Nephron (organoid): ENCODE data around the gene KY.

ENCODE experiments used
- H3K27ac Mint-ChIP-seq, 3 experiments: 2 replicates each; pipeline ENCODE4 v1.8.0; 2020; ENCODE audit warnings: mixed read lengths in 3 of 3, mild to moderate bottlenecking in 2 of 3, moderate library complexity in 1 of 3
- H3K27me3 Mint-ChIP-seq: 2 replicates; pipeline ENCODE4 v1.8.0; 2021; ENCODE audit warnings: low read depth, mild to moderate bottlenecking, moderate library complexity, mixed read lengths
- H3K36me3 Mint-ChIP-seq: 2 replicates; pipeline ENCODE4 v1.8.0; 2020; ENCODE audit warnings: low read depth, mixed read lengths
- H3K4me1 Mint-ChIP-seq: 2 replicates; pipeline ENCODE4 v1.8.0; 2020; ENCODE audit warnings: mixed read lengths
- H3K4me3 Mint-ChIP-seq, 3 experiments: 2 replicates each; pipeline ENCODE4 v1.8.0; 2020; ENCODE audit warnings: mild to moderate bottlenecking in 3 of 3, mixed read lengths in 3 of 3, moderate library complexity in 2 of 3
- H3K9me3 Mint-ChIP-seq: 2 replicates; pipeline ENCODE4 v1.8.0; 2020; ENCODE audit warnings: mixed read lengths
- TF ChIP-seq, protein P1 (sequence below), 3 experiments: fragments of 200-600 bp; sonication (generic); IDR thresholded peaks; one replicate each; pipeline ENCODE4 v1.5.0; 2021; ENCODE audit warnings: antibody characterized with exemption in 3 of 3; ENCODE audit not compliant: unreplicated experiment in 3 of 3

KY gene

GRCh38 chr3:134685929-134686802 is 35.3 kb upstream of the KY start:
- Mint-ChIP-seq H3K9me3 (no peaks in the 10 kb centered on the region), H3K27me3 (peaks cover 11% of the 10 kb centered on the region)
- TF ChIP-seq, protein P1, sequence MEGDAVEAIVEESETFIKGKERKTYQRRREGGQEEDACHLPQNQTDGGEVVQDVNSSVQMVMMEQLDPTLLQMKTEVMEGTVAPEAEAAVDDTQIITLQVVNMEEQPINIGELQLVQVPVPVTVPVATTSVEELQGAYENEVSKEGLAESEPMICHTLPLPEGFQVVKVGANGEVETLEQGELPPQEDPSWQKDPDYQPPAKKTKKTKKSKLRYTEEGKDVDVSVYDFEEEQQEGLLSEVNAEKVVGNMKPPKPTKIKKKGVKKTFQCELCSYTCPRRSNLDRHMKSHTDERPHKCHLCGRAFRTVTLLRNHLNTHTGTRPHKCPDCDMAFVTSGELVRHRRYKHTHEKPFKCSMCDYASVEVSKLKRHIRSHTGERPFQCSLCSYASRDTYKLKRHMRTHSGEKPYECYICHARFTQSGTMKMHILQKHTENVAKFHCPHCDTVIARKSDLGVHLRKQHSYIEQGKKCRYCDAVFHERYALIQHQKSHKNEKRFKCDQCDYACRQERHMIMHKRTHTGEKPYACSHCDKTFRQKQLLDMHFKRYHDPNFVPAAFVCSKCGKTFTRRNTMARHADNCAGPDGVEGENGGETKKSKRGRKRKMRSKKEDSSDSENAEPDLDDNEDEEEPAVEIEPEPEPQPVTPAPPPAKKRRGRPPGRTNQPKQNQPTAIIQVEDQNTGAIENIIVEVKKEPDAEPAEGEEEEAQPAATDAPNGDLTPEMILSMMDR (IDR thresholded peaks at IDR 0.05; ENCODE audit: unreplicated experiment in 3 of 3), result no peak

GRCh38 chr3:134682196-134682880 is 31.5 kb upstream of the KY start:
- Mint-ChIP-seq H3K4me1 (peaks cover 59% of the 10 kb centered on the region), H3K27ac (peak overlapping the region in 1 of 3 experiments; percentile 2), H3K4me3 (no peak overlapping the region), H3K27me3 (peaks cover 7% of the 10 kb centered on the region), H3K9me3 (peaks cover 10% of the 10 kb centered on the region), H3K36me3 (no peaks in the 10 kb centered on the region)
- TF ChIP-seq, protein P1 (IDR thresholded peaks at IDR 0.05; ENCODE audit: unreplicated experiment in 3 of 3), result no peak

More at GRCh38 chr3:134685929-134686802, 35.3 kb upstream of the KY start:
- Mint-ChIP-seq H3K36me3 (no peaks in the 10 kb centered on the region), H3K4me1 (peaks cover 41% of the 10 kb centered on the region), H3K27ac (peak overlapping the region in 1 of 3 experiments; percentile 72), H3K4me3 (no peak overlapping the region)

DNA sequence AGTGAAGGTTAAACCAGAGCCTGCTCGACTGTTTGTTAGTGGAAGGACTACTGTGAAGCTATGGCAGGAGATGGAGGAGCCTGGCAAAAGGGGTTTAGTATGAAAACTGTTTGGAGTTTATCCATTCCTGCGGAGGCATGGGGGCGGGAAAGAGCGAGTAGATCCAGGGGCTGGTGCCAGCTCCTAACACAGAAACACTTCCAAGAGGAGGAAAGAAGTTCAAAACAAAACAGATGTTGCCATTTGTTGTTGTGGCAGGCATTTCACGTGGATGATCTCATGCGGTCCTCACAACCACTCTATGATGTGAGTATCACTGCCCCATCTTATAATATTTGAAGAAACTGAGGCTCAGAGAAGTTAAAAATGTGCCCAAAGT is 30.7 kb upstream of the KY start:
- peaks cover 54% of the 10 kb centered on the region for H3K4me1 Mint-ChIP-seq
- peaks cover 7% of the 10 kb centered on the region for H3K27me3 Mint-ChIP-seq
- peaks cover 13% of the 10 kb centered on the region for H3K9me3 Mint-ChIP-seq
- H3K27ac Mint-ChIP-seq, result peak overlapping the region in 1 of 3 experiments; percentile 2
- H3K36me3 Mint-ChIP-seq, result no peaks in the 10 kb centered on the region
- TF ChIP-seq, protein P1 (IDR thresholded peaks at IDR 0.05; ENCODE audit: unreplicated experiment in 3 of 3), result no peak
- no peak overlapping the region for H3K4me3 Mint-ChIP-seq

- peak overlapping the region in 2 of 3 experiments; percentile 2 to 44 for H3K27ac Mint-ChIP-seq
Observed at GRCh38 chr3:134680796-134681521, 30.1 kb upstream of the KY start.

GRCh38 chr3:134677987-134678308 is 27.1 kb upstream of the KY start:
- no peak overlapping the region for H3K27ac Mint-ChIP-seq

More at GRCh38 chr3:134680796-134681521, 30.1 kb upstream of the KY start:
- no peak overlapping the region for H3K4me3 Mint-ChIP-seq
- H3K36me3 Mint-ChIP-seq, result no peaks in the 10 kb centered on the region
- H3K27me3 Mint-ChIP-seq, result peaks cover 7% of the 10 kb centered on the region
- peaks cover 19% of the 10 kb centered on the region for H3K9me3 Mint-ChIP-seq
- peaks cover 49% of the 10 kb centered on the region for H3K4me1 Mint-ChIP-seq
- TF ChIP-seq, protein P1 (IDR thresholded peaks at IDR 0.05; ENCODE audit: unreplicated experiment in 3 of 3), result no peak

More at GRCh38 chr3:134677987-134678308, 27.1 kb upstream of the KY start:
- no peaks in the 10 kb centered on the region for H3K36me3 Mint-ChIP-seq
- TF ChIP-seq, protein P1 (IDR thresholded peaks at IDR 0.05; ENCODE audit: unreplicated experiment in 3 of 3), result no peak
- H3K4me3 Mint-ChIP-seq, result no peak overlapping the region
- H3K9me3 Mint-ChIP-seq, result peaks cover 40% of the 10 kb centered on the region
- peaks cover 42% of the 10 kb centered on the region for H3K4me1 Mint-ChIP-seq
- peaks cover 4% of the 10 kb centered on the region for H3K27me3 Mint-ChIP-seq
